HepG2 (cell line): Measurements from ENCODE around the gene GDF7. TPM values are rescaled to one million over a fixed set of nuclear protein-coding genes. Genes with fewer than 3 reads are reported as not detected.

Experiments
- ATAC-seq: fragments of 200-7000 bp; cut with Tn5 transposase; 3 replicates; pipeline ENCODE4 v1.9.1; 2020; ENCODE audit warnings: mild to moderate bottlenecking, moderate library complexity
- BruUV-seq: library from RNA; stranded (reverse); fragments of 400-500 nt; replicated peaks from 2 replicates; lab custom pipeline; 2021; lab: Mats Ljungman, UMichigan
- CTCF ChIA-PET: fragments of 300-600 bp; formaldehyde crosslinking; extraction: SDS; loops from one replicate; lab custom pipeline; 2021; ENCODE audit warnings: low total read pairs, inconsistent platforms, low intra/inter-chr PET ratio; lab: Yijun Ruan, JAX
- POLR2A ChIA-PET: fragments of 350-600 bp; sonication (Branson Sonifier 250); formaldehyde crosslinking; loops from one replicate; lab custom pipeline; 2020; ENCODE audit warnings: antibody characterized with exemption, inconsistent platforms; lab: Yijun Ruan, JAX
- DNase-seq: peaks from one replicate; pipeline ENCODE4 v3.0.0-alpha.2; 2015; ENCODE audit warnings: low spot score
- FAIRE-seq: peaks from 3 replicates; lab custom pipeline; 2011; peaks lifted over from hg19 to GRCh38; lab: Jason Lieb, UNC
- H2AFZ ChIP-seq: one replicate; pipeline ENCODE4 v1.6.1; 2011; ENCODE audit warnings: low read length, inconsistent platforms
- H3K27ac ChIP-seq: fragments of 300-600 bp; 3 replicates; pipeline ENCODE4 v1.8.0; 2011; ENCODE audit warnings: mixed run types, mild to moderate bottlenecking, mixed read lengths, low read length, inconsistent platforms; ENCODE audit not compliant: insufficient read depth; ENCODE audit errors: extremely low read length
- H3K27me3 ChIP-seq, 2 experiments: fragments of 200-600 bp in 1 of 2; 2 replicates in 1 of 2; 3 replicates in 1 of 2; pipeline versions ENCODE4 v1.6.0 to v1.8.0; 2011; ENCODE audit warnings: low read length in 2 of 2, mild to moderate bottlenecking in 2 of 2, moderate library complexity in 2 of 2, inconsistent platforms in 1 of 2; ENCODE audit not compliant: insufficient read depth in 2 of 2, control insufficient read depth in 1 of 2
- H3K36me3 ChIP-seq, 2 experiments: fragments of 200-600 bp in 1 of 2; replicated peaks in 1 of 2; 2 replicates in 1 of 2; 3 replicates in 1 of 2; pipeline versions ENCODE4 v1.5.1 to v1.8.0; 2011; ENCODE audit warnings: low read length in 2 of 2, inconsistent platforms in 1 of 2; ENCODE audit not compliant: insufficient read depth in 2 of 2, control insufficient read depth in 1 of 2
- H3K4me1 ChIP-seq: 2 replicates; pipeline ENCODE4 v1.5.1; 2012; ENCODE audit warnings: low read length, inconsistent platforms; ENCODE audit not compliant: insufficient read depth
- H3K4me2 ChIP-seq: 2 replicates; pipeline ENCODE4 v1.6.0; 2011; ENCODE audit warnings: low read depth, low read length, inconsistent platforms
- H3K4me3 ChIP-seq, 3 experiments: fragments of 200-600 bp in 1 of 3; sonication (generic), shearing (Covaris generic) in 1 of 3; replicated peaks in 1 of 3; 2 replicates each; pipeline ENCODE4 v1.5.1; 2011 to 2016; ENCODE audit warnings: low read length in 3 of 3, inconsistent platforms in 2 of 3, low read depth in 2 of 3, mild to moderate bottlenecking in 2 of 3, control low read depth in 1 of 3, mixed read lengths in 1 of 3; ENCODE audit not compliant: insufficient read depth in 1 of 3
- H3K79me2 ChIP-seq: one replicate; pipeline ENCODE4 v1.6.1; 2011; ENCODE audit warnings: low read length, inconsistent platforms; ENCODE audit not compliant: insufficient read depth
- H3K9ac ChIP-seq: 2 replicates; pipeline ENCODE4 v1.6.0; 2011; ENCODE audit warnings: mild to moderate bottlenecking, low read depth, low read length, inconsistent platforms; ENCODE audit not compliant: insufficient read depth
- H3K9me3 ChIP-seq: 2 replicates; pipeline ENCODE4 v1.5.1; 2012; ENCODE audit warnings: mild to moderate bottlenecking, low read length
- H4K20me1 ChIP-seq: 2 replicates; pipeline ENCODE4 v1.6.0; 2011; ENCODE audit warnings: inconsistent platforms, mild to moderate bottlenecking, low read length, moderate library complexity; ENCODE audit not compliant: insufficient read depth
- CENPT ChIP-seq: sonication (generic); formaldehyde crosslinking; IDR thresholded peaks from 2 replicates; pipeline ENCODE4 v1.8.0; 2022; ENCODE audit warnings: low read depth, mild to moderate bottlenecking, moderate library complexity, missing genetic modification reagents
- FOXC1 ChIP-seq: sonication (generic); formaldehyde crosslinking; IDR thresholded peaks from 2 replicates; pipeline ENCODE4 v1.8.0; 2022; ENCODE audit warnings: mild to moderate bottlenecking, missing genetic modification reagents, borderline replicate concordance
- SMAD1 ChIP-seq: sonication (generic); formaldehyde crosslinking; IDR thresholded peaks from 2 replicates; pipeline ENCODE4 v1.4.0; 2020; ENCODE audit warnings: missing genetic modification reagents, low read depth, mild to moderate bottlenecking, borderline replicate concordance
- TERF1 ChIP-seq: sonication (generic); formaldehyde crosslinking; IDR thresholded peaks from 2 replicates; pipeline ENCODE4 v1.8.0; 2022; ENCODE audit warnings: mild to moderate bottlenecking, missing genetic modification reagents, moderate library complexity
- U2AF1 ChIP-seq: fragments of 200-400 bp; formaldehyde crosslinking; optimal IDR thresholded peaks from 2 replicates; pipeline ENCODE3; 2017; ENCODE audit warnings: mild to moderate bottlenecking, low read depth, low read length
- ZMYM4 ChIP-seq: sonication (generic); formaldehyde crosslinking; IDR thresholded peaks from 2 replicates; pipeline ENCODE4 v1.8.1; 2023; ENCODE audit warnings: mild to moderate bottlenecking, missing genetic modification reagents
- ZNF275 ChIP-seq: sonication (generic); formaldehyde crosslinking; IDR thresholded peaks from 2 replicates; pipeline ENCODE4 v1.8.0; 2022; ENCODE audit warnings: missing genetic modification reagents, mild to moderate bottlenecking, inconsistent platforms, borderline replicate concordance
- ZNF30 ChIP-seq: sonication (generic); formaldehyde crosslinking; IDR thresholded peaks from 2 replicates; pipeline ENCODE4 v1.5.0; 2020; ENCODE audit warnings: mild to moderate bottlenecking, missing genetic modification reagents
- ZNF33A ChIP-seq: sonication (generic); formaldehyde crosslinking; IDR thresholded peaks from 2 replicates; pipeline ENCODE4 v1.5.1; 2020; ENCODE audit warnings: missing genetic modification reagents, mild to moderate bottlenecking, moderate library complexity, borderline replicate concordance
- ZNF414 ChIP-seq: sonication (generic); formaldehyde crosslinking; IDR thresholded peaks from 2 replicates; pipeline ENCODE4 v1.5.0; 2020; ENCODE audit warnings: missing genetic modification reagents
- ZNF768 ChIP-seq: sonication (generic); formaldehyde crosslinking; IDR thresholded peaks from 2 replicates; pipeline ENCODE4 v1.4.0; 2020; ENCODE audit warnings: missing genetic modification reagents
- WGBS: methylation state at CpG from one replicate; pipeline ENCODE4 v1.1.6; 2017; ENCODE audit warnings: low lambda C conversion rate; 5-methylcytosine and 5-hydroxymethylcytosine counted together
- in situ Hi-C: cut with HindIII; loops from 2 replicates; pipeline ENCODE4 v1.10.0; 2017; ENCODE audit warnings: low pct_unique_long_range_greater_than_20kb; ENCODE audit not compliant: extremely low pct_ligation_motif_present
- intact Hi-C: fragments of 100-400 bp; cut with micrococcal nuclease; formaldehyde crosslinking; loops from one replicate; pipeline ENCODE4 v1.10.0; 2022; ENCODE audit not compliant: unreplicated experiment
- polyA plus RNA-seq, 8 experiments: library from polyadenylated mRNA; depleted of rRNA in 3 of 8; stranded (reverse) in 7 of 8; unstranded in 1 of 8; fragments of >200 nt; fragmentation: Illumina TruSeq in 4 of 8; extraction: Trizol in 4 of 8; gene quantifications; 2 replicates each; pipeline versions ENCODE4 v1.2.1 to v1.2.3, GENCODE V29; 2011 to 2016; ENCODE audit warnings: low read depth in 4 of 8, missing spikeins in 1 of 8, mixed read lengths in 1 of 8; ENCODE audit not compliant: insufficient read depth in 1 of 8
- total RNA-seq, 5 experiments: library from RNA; depleted of rRNA; stranded (reverse); fragments of >200 nt; fragmentation: Illumina TruSeq; extraction: Trizol; gene quantifications; 2 replicates each; pipeline ENCODE4 v1.2.3, GENCODE V29; 2016; ENCODE audit warnings: low read depth in 1 of 5

GDF7 gene
- total and polyA plus RNA-seq, 2 of the 13 experiments (the other 11 are each of a cell fraction or from before 2014, with no cell fraction given), result 1.6 to 15.0 TPM

GRCh38 chr2:20643060-20643459 is 23.9 kb upstream of the GDF7 start:
- peaks cover 13% of the 10 kb centered on the region for H3K4me1 ChIP-seq
- CTCF ChIA-PET, result interaction anchor here (1.1 to 2.0 kb wide), 6 partner anchors 195 to 264 kb away, joined by 3 to 44 read pairs (median 10); no protein-coding TSS in a partner anchor
- TF ChIP-seq SMAD1 (no peak), ZMYM4 (CRISPR knock-in tag) (no peak), FOXC1 (CRISPR knock-in tag) (no peak), ZNF33A (CRISPR knock-in tag) (no peak), U2AF1 (no peak), ZNF275 (CRISPR knock-in tag) (no peak), TERF1 (CRISPR knock-in tag) (no peak), CENPT (CRISPR knock-in tag) (no peak), ZNF30 (no peak), ZNF768 (CRISPR knock-in tag) (no peak), ZNF414 (no peak)
- TF ChIP-seq, all 625 proteins: peak for 0
- no TSS peak for BruUV-seq
- intact Hi-C loops, result loop anchor here (2.0 kb wide), 1 partner anchor 200 kb away; no protein-coding TSS in a partner anchor
- H3K27me3 ChIP-seq, result no peaks in the 10 kb centered on the region
- H3K79me2 ChIP-seq, result no peaks in the 10 kb centered on the region
- no peak overlapping the region for H2AFZ ChIP-seq
- H3K9me3 ChIP-seq, result no peaks in the 10 kb centered on the region
- in situ Hi-C loops, result loop anchor here (5.0 kb wide), 1 partner anchor 246 kb away; no protein-coding TSS in a partner anchor
- POLR2A ChIA-PET, result interaction anchor here (1.0 to 3.4 kb wide), 6 partner anchors 8 to 264 kb away, joined by 4 to 30 read pairs (median 6); partner anchors contain the start of genes HS1BP3 and RHOB
- no peak overlapping the region for H3K4me2 ChIP-seq
- no peaks in the 10 kb centered on the region for H4K20me1 ChIP-seq
- no peak overlapping the region for H3K9ac ChIP-seq
- DNase-seq, result no peak
- FAIRE-seq, result no peak
- 100% methylated on average over 7 of the region's 7 CpGs for WGBS
- peaks cover 9 to 19% of the 10 kb centered on the region in 2 experiments for H3K36me3 ChIP-seq
- ATAC-seq, result no peak
- H3K4me3 ChIP-seq, result no peak overlapping the region
- H3K27ac ChIP-seq, result no peak overlapping the region
